DOHH2 (cell line): Measurements from ENCODE around the gene CFAP100.

Experiments used
- H3F3A ChIP-seq: fragments of 200-600 bp; sonication (generic), shearing (Covaris generic); 2 replicates; pipeline ENCODE4 v1.6.0; 2016; ENCODE audit warnings: antibody characterized with exemption, mild to moderate bottlenecking; ENCODE audit not compliant: control insufficient read depth, insufficient read depth
- H3K27ac ChIP-seq: fragments of 200-600 bp; sonication (generic); 2 replicates; pipeline ENCODE4 v1.5.1; 2014; ENCODE audit warnings: low read depth, mild to moderate bottlenecking, low read length, moderate library complexity
- H3K27me3 ChIP-seq: fragments of 200-600 bp; sonication (generic); 2 replicates; pipeline ENCODE4 v1.6.1; 2014; ENCODE audit warnings: mild to moderate bottlenecking, low read length, mixed read lengths; ENCODE audit not compliant: control insufficient read depth
- H3K36me3 ChIP-seq: fragments of 200-600 bp; sonication (generic); 2 replicates; pipeline ENCODE4 v1.6.1; 2014; ENCODE audit warnings: mild to moderate bottlenecking, low read length, moderate library complexity, mixed read lengths; ENCODE audit not compliant: control insufficient read depth
- H3K4me1 ChIP-seq: fragments of 200-600 bp; sonication (generic); 2 replicates; pipeline ENCODE4 v1.6.1; 2014; ENCODE audit warnings: mild to moderate bottlenecking, low read length, mixed read lengths; ENCODE audit not compliant: control insufficient read depth
- H3K4me2 ChIP-seq: fragments of 200-600 bp; sonication (generic); 2 replicates; pipeline ENCODE4 v1.6.0; 2014; ENCODE audit warnings: mild to moderate bottlenecking, low read length, moderate library complexity
- H3K4me3 ChIP-seq: fragments of 200-600 bp; sonication (generic); 2 replicates; pipeline ENCODE4 v1.5.1; 2014; ENCODE audit warnings: mild to moderate bottlenecking, low read length, mixed read lengths
- H3K79me2 ChIP-seq: fragments of 200-600 bp; sonication (generic); 2 replicates; pipeline ENCODE4 v1.6.1; 2014; ENCODE audit warnings: mild to moderate bottlenecking, low read length, mixed read lengths; ENCODE audit not compliant: control insufficient read depth
- H3K9me2 ChIP-seq: fragments of 200-600 bp; sonication (generic); replicated peaks from 2 replicates; pipeline ENCODE4 v1.6.1; 2014; ENCODE audit warnings: mild to moderate bottlenecking, low read length, mixed read lengths; ENCODE audit not compliant: control insufficient read depth
- H3K9me3 ChIP-seq: fragments of 200-600 bp; sonication (generic); 2 replicates; pipeline ENCODE4 v1.6.1; 2014; ENCODE audit warnings: antibody characterized with exemption, low read length, mixed read lengths; ENCODE audit not compliant: control insufficient read depth, insufficient read depth
- H4K20me1 ChIP-seq: fragments of 200-600 bp; sonication (generic); 2 replicates; pipeline ENCODE4 v1.6.0; 2014; ENCODE audit warnings: low read depth, mild to moderate bottlenecking, antibody characterized with exemption, low read length, moderate library complexity; ENCODE audit not compliant: control insufficient read depth, insufficient read depth
- EZH2phosphoT487 ChIP-seq: fragments of 200-600 bp; sonication (generic); IDR thresholded peaks from 2 replicates; pipeline ENCODE4 v1.6.1; 2017; ENCODE audit warnings: borderline replicate concordance, mild to moderate bottlenecking, antibody characterized with exemption, low read length, moderate library complexity, mixed read lengths
- TF ChIP-seq, protein P1 (sequence below): fragments of 200-600 bp; sonication (generic); IDR thresholded peaks from one replicate; pipeline ENCODE4 v1.5.1; 2014; ENCODE audit warnings: antibody characterized with exemption, mild to moderate bottlenecking, low read depth, low read length; ENCODE audit not compliant: poor library complexity, severe bottlenecking

CFAP100 gene

GRCh38 chr3:126351086-126351770 is 43.5 kb upstream of the CFAP100 start:
- Histone ChIP-seq H3K36me3 (no peaks in the 10 kb centered on the region), H3F3A (peaks cover 8% of the 10 kb centered on the region), H3K4me2 (no peak overlapping the region), H4K20me1 (no peaks in the 10 kb centered on the region), H3K9me2 (no peaks in the 10 kb centered on the region), H3K27me3 (no peaks in the 10 kb centered on the region), H3K4me3 (no peak overlapping the region), H3K9me3 (no peaks in the 10 kb centered on the region), H3K4me1 (peaks cover 38% of the 10 kb centered on the region), H3K27ac (no peak overlapping the region), H3K79me2 (no peaks in the 10 kb centered on the region)
- TF ChIP-seq, protein P1, sequence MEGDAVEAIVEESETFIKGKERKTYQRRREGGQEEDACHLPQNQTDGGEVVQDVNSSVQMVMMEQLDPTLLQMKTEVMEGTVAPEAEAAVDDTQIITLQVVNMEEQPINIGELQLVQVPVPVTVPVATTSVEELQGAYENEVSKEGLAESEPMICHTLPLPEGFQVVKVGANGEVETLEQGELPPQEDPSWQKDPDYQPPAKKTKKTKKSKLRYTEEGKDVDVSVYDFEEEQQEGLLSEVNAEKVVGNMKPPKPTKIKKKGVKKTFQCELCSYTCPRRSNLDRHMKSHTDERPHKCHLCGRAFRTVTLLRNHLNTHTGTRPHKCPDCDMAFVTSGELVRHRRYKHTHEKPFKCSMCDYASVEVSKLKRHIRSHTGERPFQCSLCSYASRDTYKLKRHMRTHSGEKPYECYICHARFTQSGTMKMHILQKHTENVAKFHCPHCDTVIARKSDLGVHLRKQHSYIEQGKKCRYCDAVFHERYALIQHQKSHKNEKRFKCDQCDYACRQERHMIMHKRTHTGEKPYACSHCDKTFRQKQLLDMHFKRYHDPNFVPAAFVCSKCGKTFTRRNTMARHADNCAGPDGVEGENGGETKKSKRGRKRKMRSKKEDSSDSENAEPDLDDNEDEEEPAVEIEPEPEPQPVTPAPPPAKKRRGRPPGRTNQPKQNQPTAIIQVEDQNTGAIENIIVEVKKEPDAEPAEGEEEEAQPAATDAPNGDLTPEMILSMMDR, result no peak
- TF ChIP-seq EZH2phosphoT487, result no peak

- Histone ChIP-seq H3K4me3 (no peak overlapping the region), H3K27me3 (no peaks in the 10 kb centered on the region), H3K36me3 (no peaks in the 10 kb centered on the region), H3K4me2 (no peak overlapping the region), H3K4me1 (peaks cover 45% of the 10 kb centered on the region), H3K9me2 (no peaks in the 10 kb centered on the region), H3K79me2 (no peaks in the 10 kb centered on the region), H3F3A (peaks cover 8% of the 10 kb centered on the region), H3K27ac (no peak overlapping the region), H3K9me3 (no peaks in the 10 kb centered on the region), H4K20me1 (no peaks in the 10 kb centered on the region)
- TF ChIP-seq, protein P1, result peak; percentile 22
- no peak for TF ChIP-seq EZH2phosphoT487
Measured at GRCh38 chr3:126351771-126352475, 42.8 kb upstream of the CFAP100 start.

DNA sequence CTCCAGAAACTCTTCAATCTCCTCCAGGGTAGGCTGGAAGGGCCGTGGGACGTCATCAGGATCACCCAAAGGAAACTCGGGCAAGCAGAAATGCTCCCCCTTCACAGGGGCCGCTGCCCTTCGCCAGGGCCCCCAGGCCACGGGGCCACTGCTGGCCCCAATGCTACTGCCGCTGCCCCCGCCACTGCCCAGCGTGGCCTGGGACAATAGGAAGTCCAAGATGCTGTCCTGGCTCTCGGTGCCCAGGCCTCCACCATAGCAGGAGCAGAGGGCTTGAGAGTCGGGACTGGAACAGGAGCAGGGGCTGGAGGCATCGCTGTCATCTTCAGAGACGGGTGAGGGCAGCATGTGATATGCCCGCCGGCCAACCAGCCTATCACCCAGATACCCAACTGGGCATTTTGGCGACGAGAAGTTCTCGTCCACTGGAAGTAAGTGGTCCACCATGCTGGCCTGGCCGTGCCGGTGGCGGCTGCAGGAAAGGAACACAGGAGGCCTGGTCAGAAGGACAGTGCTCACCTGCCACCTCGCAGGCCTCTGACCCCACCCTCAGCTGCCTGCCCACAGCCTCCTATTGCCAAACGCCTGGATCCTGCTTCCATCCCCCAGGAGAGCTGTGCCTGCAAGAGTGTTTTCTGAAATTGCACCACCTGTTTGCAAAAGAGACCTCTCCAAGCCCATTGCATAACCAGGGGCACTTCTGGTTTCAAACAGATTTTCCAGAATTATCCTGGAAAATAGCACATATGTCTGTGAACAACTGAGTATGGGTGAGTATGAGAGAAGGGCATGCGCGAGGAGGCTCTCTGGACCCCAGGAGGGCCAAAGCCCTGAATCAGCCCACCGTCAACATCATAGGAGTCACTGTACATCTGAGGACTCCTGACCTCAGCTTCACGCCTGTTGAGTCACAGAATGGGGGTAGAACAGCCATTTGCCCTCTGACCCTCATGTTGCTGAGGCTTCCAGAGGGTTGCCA is 41.9 kb upstream of the CFAP100 start:
- no peaks in the 10 kb centered on the region for H3K9me2 ChIP-seq
- H3K9me3 ChIP-seq, result no peaks in the 10 kb centered on the region
- no peak for TF ChIP-seq EZH2phosphoT487
- TF ChIP-seq, protein P1, result no peak
- H3K27me3 ChIP-seq, result peaks cover 3% of the 10 kb centered on the region
- no peaks in the 10 kb centered on the region for H3K79me2 ChIP-seq
- H3K4me1 ChIP-seq, result peaks cover 49% of the 10 kb centered on the region
- H3K4me3 ChIP-seq, result no peak overlapping the region
- peaks cover 8% of the 10 kb centered on the region for H3F3A ChIP-seq
- H3K27ac ChIP-seq, result no peak overlapping the region
- no peaks in the 10 kb centered on the region for H3K36me3 ChIP-seq
- H3K4me2 ChIP-seq, result no peak overlapping the region
- H4K20me1 ChIP-seq, result no peaks in the 10 kb centered on the region
